HTR-8/SVneo (cell line): ENCODE data around the gene GPRC5D.
A peak's percentile ranks its signal among the peaks of the same experiment; 100 is the strongest.

ENCODE experiments used
- DNase-seq: peaks from one replicate; pipeline ENCODE4 v3.0.0; 2011; ENCODE audit warnings: low spot score, mixed read lengths; ENCODE audit not compliant: insufficient read length
- FAIRE-seq: peaks from 2 replicates; lab custom pipeline; 2011; peaks lifted over from hg19 to GRCh38; lab: Jason Lieb, UNC

Gene GPRC5D

DNA sequence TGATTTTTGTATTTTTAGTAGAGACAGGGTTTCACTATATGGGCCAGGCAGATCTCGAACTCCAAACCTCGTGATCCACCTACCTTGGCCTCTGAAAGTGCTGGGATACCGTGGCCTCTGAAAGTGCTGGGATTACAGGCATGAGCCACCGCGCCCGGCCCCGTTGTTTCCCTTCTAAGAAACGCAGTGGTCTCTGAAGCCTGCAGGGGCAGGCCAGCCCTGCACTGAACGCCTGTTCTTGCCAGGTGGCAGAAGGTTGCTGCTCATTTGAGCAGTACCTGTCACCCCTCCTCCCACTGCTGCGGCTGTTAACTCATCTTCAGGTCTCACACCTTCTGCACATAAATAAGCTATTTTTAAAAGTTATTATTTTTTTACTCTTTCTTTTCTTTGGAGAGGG is 36.3 kb downstream of the GPRC5D start:
- FAIRE-seq (no peak), DNase-seq (no peak)

DNA sequence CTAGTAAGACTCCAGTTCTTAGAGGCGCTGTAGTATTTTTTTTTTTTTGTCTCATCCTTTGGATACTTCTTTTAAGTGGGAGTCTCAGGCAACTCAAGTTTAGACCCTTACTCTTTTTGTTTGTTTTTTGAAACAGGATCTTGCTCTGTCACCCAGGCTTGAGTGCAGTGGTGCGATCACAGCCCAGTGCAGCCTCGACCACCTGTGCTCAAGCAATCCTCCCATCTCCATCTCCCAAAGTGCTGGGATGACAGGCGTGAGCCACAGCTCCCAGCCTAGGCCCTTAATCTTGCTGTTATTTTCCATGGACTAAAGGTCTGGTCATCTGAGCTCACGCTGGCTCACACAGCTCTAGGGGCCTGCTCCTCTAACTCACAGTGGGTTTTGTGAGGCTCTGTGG is 39.3 kb downstream of the GPRC5D start:
- FAIRE-seq: no peak

DNA sequence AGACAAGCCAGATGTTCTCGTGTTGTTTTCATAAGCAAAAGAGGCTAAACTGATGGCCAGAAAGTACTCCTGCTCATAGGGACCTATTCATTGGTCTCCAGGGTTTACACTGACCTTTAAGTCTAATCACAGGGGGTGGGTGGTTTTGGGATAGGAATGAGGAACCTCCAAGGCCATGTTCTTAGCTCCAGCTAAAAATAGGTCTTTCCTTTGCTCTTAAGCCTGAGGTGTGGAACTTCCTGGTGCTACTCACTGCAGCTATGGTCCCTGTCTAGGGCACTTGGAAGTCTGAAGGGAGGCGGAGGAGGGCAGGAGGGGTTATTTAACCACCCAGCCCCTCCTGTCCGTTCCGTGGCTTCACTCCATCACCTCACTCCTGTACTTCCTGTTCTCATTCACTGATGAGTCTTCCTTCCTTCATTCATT is 42.0 kb downstream of the GPRC5D start:
- FAIRE-seq (no peak), DNase-seq (no peak)

More for the DNA sequence above, 39.3 kb downstream of the GPRC5D start:
- no peak for DNase-seq

DNA sequence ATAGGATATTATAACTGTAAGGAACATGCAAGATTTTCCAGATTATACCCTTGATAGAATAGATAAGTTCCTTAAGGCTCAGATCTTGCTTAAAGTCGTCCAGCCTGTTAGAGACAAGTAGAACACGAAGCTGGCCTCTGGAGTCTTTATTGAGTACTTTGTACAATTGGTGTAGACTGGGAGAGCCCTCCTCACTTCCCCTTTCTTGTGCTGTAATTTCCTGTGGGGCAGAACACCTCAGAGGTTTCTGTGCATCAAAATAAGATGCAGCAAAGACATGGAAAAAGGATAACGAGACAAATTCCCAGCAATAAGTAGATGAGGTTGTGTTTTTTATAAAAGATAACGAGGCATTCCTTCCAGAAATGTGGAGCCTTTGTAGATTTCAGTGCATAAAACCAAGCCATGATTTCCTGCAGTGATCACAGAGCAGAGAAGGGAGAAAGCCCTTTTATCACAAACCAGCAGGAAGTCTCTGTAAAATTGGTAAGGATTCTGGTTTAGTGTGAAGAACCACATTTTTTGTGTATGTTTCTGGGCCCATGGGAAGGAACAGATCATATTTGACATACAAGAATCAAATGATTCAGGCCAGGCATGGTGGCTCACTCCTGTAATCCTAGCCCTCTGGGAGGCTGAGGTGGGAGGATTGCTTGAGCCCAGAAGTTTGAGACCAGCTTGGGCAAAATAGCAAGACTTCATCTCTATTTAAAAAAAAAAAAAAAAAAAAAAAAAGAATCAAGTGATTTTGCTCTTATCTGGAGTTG is 42.6 kb downstream of the GPRC5D start:
- FAIRE-seq (no peak), DNase-seq (no peak)

DNA sequence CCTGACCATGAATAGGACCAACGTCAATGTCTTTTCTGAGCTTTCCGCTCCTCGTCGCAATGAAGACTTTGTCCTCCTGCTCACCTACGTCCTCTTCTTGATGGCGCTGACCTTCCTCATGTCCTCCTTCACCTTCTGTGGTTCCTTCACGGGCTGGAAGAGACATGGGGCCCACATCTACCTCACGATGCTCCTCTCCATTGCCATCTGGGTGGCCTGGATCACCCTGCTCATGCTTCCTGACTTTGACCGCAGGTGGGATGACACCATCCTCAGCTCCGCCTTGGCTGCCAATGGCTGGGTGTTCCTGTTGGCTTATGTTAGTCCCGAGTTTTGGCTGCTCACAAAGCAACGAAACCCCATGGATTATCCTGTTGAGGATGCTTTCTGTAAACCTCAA is 43.3 kb downstream of the GPRC5D start:
- FAIRE-seq (no peak), DNase-seq (no peak)

DNA sequence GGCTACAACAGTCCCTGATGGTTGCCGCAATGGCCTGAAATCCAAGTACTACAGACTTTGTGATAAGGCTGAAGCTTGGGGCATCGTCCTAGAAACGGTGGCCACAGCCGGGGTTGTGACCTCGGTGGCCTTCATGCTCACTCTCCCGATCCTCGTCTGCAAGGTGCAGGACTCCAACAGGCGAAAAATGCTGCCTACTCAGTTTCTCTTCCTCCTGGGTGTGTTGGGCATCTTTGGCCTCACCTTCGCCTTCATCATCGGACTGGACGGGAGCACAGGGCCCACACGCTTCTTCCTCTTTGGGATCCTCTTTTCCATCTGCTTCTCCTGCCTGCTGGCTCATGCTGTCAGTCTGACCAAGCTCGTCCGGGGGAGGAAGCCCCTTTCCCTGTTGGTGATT is 43.7 kb downstream of the GPRC5D start:
- no peak for DNase-seq
- no peak for FAIRE-seq

DNA sequence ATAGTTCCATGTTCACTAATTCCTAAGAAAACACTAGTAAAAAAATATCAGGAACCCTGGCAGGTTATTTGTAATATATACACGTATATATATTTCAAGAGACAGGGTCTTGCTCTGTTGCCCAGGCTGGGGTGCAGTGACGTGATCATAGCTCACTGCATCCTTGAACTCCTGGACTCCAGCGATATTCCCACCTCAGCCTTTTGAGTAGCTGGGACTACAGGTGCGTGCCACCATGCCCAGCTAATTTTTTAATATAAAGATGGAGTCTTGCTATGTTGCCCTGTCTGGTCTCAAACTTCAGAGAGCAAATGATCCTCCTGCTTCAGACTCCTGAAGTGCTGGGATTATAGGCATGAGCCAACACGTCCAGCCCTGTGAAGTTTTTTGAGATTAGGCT is 44.4 kb downstream of the GPRC5D start:
- FAIRE-seq (no peak), DNase-seq (no peak)

DNA sequence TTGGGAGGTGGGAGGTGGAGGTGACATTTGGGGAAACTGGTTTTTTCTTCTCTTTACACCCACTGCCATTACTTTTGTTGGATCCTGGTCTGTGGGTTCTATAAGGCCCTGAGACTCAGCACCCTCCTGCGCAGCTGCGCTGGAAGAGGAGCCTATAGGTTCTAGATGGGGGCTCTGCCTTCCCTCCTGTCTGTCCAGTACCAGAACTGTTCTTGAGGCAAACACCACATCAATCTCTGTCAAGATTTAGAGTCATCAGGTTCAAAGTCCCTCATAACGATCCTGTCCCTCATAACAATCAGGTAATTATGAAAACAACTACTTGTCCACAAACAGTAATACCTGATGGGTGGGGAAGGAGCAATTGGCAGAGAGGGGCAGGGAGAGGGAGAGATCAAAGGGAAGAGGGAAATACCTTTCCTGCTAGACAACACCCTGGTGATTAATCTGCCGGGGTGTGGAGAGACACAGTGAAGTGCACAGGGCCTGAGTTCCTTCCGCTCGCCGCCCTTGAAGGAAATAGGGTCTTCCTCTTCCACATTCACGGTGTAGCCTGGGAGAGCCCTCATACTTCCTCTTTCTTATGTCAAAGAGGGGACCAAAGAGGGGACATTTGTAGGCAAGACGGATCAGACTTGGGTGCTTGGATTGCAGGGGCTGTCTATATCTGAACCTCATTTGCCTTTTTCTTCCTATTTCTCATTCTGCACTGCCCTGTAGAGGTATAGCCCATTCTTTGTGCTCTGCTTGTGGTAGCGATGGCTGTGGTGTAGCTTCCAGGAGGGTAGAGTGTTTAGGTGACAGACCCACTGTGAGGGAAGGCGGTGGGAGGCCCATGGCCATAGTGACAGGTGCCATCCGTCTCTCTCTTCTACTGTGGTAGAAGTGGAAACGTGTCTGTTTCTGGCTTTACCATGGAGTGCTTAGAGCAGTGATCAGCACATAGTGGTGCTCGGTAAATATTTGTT is 48.0 kb downstream of the GPRC5D start:
- FAIRE-seq: no peak
- DNase-seq: no peak

DNA sequence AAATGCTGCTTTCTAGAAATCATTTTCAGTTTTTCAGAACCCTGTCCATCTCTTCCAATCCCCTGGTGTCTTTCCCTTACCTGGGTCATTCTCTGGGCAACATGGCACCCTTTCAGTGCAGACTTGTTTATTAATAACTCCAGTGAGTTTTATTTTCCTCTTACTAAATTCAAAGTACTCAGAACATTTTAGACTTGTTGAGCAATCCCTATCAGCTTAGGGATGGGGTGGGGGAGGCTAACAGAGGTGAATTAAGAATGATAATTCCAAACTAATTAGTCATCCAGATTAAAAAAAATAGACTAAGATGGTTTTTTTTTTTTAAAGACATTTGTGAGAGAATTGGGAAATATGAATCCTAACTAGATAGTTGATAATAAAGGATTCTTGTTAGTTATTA is 49.9 kb downstream of the GPRC5D start:
- DNase-seq (no peak), FAIRE-seq (no peak)

DNA sequence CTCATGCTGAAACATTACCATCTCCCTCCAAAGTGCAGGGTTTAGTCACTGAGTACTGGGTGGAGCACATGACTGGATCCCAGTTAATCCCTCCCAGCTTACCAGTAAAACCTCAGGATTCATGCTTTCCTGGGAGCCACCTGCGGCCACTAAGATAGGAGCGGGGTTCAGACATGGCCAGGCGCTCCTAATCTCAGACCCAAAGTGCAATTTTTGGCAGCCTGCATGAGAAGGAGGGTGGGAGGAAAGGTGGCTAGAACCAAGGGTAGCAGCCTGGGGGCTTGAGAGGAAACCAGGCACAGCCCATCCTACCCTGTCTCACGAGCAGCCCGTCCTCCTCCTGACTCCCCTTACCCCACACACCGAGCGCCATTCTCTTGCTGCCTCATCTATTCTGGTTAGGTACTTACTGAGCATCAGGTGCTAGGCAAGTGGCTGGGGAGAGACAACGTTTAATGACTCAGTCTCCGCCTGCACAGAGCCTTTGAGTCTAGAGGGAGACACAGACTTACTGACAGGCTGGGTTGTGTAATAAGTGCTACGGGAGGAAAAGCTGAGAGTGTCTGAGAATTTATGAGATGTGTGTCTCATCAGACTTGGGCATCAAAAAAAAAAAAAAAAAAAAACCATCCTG is 50.7 kb downstream of the GPRC5D start:
- DNase-seq: peak; percentile 57
- FAIRE-seq: no peak

DNA sequence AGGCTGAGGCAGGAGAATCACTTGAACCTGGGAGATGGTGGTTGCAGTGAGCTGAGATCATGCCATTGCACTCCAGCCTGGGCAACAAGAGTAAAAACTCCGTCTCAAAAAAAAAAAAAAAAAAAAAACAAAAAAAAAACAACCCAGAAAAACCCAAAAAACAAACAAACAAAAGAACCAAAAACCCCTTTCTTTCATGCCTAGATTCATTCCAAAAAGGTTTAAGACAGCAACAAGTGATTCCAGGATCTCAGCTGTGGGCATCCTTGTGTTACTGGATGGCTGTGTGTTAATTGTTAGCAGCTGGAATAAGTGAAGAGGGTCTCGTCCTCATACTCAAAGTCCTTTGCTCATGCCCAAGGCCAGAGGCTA is 51.2 kb downstream of the GPRC5D start:
- FAIRE-seq: no peak
- DNase-seq: no peak

DNA sequence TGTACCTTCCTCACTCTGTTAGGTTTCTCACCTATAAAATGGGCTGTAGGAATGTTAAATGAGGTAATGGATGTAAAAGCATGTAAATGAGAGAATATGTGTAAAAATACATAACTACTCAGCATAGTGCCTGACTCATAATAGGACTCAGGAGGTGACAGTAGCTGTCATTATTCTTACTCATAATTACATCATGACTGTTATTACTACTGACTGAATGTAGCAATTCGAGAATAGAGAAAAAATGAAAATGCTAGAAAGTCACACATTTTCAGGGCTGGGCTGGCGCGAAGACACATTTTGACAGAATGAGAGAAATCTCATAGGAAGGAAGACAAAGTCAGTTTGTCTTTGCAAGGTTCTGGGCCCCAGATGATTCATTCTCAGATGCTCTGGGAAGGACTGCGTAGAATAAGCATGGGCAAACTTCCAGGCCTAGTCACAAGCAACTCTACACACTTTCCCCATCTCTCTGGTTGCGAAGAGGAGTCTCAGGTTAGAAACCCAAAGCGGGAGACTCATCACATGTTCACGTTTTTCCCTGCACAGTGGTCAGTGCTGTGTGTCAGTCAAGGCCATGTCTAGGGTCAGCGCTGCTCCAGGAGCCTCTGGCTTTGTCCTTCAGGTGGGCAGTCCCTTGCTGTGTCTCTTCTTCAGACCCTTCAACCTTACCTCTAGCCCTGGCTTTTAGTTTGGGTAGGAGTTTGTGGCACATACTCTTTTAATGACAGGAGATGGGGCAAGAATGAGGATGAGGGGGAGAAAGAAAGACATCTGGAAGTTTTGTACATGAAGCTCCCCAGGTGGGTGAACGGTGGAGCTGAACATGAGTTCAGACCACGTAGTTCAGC is 52.2 kb downstream of the GPRC5D start:
- DNase-seq (no peak), FAIRE-seq (no peak)

DNA sequence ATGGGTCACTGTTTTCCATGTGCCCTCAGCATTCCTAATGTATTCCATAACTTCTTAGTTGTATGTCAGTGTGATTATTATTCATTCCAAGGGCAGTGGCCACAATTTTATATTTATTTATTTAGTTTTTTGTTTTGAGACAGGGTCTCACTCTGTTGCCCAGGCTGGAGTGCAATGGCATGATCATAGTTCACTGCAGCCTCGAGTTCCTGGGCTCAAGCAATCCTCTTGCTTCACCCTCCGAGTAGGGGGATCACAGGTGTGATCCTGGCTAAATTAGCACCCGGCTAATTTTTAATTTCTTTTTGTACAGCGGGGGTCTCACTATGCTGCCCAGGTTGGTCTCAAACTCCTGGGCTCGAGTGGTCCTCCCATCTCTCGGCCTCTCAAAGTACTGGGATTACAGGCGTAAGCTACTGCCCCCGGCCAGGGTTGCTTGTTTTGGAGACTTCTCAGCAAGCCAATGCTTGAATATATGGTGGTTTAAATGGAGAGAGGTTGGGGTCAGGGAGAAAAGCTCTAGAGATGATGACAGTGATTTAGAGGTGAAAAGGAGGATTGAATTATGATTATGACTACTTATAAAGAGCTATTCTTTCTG is 53.0 kb downstream of the GPRC5D start:
- FAIRE-seq (no peak), DNase-seq (no peak)

DNA sequence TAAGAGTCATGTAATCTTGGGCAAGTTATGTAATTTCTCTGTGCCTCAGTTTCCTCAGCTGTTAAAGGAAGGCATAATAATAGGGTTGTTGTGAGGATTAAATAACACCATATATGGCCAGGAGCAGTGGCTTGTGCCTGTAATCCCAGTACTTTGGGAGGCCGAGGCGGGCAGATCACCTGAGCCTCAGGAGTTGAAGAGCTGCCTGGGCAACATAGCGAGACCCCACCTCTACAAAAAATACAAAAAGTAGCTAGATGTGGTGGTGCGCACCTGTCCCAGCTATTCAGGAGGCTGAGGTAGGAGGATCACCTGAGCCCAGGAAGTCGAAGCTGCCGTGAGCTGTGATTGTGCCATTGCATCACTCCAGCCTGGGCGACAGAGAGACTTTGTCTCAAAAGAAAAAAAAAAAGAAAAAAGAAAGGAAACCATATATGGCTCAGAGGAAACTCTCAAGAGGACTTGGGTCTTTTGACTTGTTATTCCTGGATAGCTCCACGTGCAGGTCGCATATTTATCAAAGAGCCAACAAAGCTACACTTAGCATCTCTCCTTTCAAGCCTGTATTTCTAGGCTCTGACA is 53.7 kb downstream of the GPRC5D start:
- no peak for FAIRE-seq
- DNase-seq: no peak

DNA sequence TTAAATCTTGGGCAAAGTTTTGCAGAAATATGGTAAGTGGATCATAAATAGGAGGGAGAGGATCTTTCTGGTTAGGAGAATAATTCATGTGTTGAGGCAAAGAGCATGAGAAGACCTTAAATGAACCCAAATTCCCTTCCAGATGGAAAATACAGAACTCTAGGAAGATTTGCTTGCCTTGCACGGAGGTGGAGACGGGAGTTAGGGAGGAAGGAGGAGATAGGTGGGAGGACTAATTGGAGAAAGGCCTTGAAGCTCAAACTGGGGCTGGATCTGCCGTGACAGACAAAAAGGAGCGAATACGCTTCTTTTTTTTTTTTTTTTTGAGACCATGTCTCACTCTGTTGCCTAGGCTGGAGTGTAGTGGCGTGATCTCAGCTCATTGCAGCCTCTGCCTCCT is 54.7 kb downstream of the GPRC5D start:
- FAIRE-seq (no peak), DNase-seq (no peak)

DNA sequence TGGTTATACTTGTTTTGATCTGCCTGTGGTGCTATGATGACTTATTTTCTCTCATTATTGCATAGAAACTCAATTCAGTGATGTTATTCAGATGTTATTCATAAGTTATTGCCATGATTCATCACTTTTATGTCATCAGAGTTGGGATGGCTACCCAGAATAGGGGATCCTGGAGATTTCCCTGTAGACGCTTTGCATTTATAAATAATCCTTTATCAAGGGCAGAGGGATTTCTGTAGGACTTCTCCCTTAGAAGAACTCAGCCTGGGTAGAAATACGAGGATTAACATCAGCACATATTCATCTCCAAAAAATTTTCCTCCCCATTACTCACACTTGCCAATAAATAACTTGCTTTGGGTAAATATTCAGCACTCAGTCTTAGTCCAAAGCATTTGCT is 55.7 kb downstream of the GPRC5D start:
- DNase-seq: no peak

DNA sequence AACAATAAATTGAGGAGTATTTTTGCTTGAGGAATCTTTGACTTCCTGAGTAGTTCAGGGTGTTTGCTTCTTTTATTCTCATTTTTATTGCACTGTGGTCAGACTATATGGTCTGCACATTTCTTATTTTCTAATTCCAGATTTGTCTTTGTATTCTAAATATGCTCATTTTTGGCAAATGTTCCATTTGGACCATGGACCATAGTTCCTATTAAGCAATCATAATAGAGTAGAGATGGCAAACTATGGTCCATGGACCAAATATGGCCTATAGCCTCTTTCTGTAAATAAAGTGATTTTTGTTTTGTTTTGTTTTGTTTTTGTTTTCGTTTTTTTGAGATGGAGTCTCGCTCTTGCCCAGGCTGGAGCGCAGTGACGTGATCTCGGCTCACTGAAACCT is 58.5 kb downstream of the GPRC5D start:
- no peak for DNase-seq
- FAIRE-seq: no peak

More for the DNA sequence above, 55.7 kb downstream of the GPRC5D start:
- no peak for FAIRE-seq

DNA sequence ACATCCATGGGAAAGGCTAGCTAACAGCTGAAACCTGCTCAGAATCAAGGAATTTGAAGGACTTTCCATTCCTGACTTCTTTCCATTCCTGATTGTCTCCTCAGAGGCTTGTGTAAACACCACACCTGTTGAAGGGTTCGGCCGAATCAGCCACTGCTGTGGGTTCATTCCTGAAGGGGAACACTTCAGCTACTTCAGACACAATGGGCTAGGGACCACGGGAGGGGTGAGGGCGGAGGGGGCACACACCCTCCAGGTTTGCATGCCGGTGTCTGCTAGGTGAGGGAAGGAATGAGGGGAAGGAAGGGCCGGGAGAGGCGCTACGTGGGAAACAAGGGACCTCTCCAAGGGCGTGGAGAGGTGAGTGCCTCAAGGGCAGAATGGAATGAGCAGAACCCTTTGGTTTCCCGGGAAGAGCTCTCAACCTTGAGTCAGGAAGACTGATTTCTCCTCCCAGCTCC is 59.3 kb downstream of the GPRC5D start:
- FAIRE-seq: no peak
- DNase-seq: no peak

DNA sequence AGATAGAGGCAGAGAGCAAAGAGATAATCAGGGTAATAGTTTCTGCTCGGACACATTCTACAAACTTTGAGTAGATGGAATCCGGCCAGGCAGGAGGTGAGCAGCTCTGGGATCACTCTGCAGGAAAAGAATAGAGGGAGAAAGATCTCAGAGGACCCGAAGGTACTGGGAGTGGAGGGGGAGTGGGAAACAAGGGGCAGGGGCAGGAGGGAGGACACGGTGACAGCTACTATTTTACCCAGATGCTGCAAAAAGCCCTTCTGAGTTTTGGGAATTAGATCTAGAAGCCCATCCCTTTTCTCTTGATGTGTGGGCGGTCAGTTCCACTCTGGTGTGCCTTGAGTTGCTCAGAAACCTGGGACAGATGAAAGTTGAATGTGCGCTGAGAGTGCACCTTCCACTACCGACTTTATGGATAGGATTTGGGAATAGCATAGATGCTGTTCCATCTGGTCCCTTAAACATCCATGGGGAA is 60.1 kb downstream of the GPRC5D start:
- DNase-seq (no peak), FAIRE-seq (no peak)
